ENCODE data around the gene PDE9A.

The PDE9A gene

DNA sequence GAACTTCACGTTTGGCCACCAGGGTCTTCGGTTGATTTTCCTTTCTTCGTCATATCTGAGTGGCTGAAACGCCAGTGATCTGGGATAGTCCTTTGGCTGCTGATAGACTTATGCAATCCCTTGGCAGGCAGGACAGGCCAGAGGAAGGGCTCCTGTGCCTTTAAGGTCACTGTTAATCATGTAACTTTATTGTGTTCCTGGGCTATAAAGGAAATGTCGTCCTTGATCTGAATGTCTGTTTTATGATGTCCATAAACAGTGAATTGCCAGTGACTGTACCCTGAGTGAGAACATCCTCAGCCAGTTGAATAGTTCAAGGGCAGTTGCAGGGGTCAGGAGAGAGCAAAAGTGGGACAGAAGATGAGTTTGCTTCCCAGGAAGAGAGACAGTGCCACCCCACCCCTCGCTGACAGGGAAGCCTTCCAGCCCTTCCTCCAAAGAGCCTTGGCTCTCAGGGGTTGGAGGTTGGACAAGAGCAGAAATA is 68.0 kb downstream of the PDE9A start:
- no peak for DNase-seq

GRCh38 chr21:42722153-42722552 is 68.7 kb downstream of the PDE9A start:
- DNase-seq, result no peak

DNA sequence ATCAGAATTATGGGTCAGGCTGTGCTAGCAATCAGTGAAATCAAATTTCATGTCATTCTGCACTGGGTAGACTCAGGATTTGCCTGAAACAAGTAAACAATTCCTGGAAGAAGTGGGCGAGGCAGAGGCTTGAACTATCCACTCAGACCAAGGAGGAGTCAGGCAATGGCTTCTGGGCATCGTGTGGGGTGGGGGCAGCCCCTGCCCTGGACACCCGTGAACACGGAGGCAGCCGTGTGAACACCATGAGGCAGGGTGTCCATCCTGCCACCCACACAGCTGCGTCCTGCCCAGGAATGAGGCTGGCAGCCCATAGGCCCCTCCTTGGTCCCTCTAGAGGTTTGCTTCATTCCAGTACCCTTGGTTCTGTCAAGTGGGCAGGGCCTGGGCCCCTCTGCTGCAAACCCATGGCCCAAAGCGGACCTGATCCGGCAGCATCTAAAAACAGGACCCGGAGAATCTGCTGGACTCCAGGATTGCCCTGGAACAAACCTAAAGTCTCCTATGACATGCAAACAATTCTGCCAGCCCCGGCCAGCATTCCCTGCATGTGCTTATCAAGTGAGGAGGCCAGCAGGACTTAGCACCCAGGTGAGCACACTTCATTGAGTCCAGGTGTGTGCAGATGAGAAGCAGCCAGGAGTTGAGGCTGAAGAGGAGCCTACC is 69.5 kb downstream of the PDE9A start:
- no peak for DNase-seq

DNA sequence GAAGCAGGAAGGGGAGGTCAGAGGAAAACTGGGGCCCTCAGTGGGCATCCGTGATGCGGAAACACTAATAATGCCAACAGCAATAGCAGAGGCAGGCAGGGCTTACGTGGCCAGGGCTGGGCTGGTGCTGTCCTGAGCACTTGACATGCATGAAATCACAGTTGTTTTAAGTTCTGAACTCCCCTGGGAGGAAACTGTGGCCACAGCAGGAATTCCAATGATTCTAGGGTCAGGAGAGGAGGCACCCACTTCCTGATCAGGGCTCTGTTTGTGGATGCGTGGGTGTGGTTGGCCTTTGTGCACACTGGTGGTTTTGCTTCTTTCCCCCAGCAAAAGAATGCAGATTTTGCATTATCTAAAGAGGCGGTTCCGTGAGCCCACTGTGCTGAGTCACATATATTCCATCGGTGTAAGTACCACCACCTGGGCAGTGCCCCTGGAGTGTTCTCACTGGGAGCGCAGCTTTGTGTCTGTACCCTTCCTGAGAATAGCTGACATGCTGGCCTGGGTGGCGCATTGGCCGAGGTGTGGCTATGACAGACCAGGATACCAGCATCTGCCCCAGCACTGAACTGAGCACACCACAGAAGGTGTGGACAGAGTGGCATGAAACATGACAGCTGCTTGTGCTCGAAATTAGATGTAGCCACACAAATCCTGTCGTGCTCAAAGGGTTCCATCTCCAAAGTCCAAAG is 71.0 kb downstream of the PDE9A start:
- no peak for DNase-seq

- no peak for DNase-seq
These were observed 72.1 kb downstream of the PDE9A start for GRCh38 chr21:42725416-42725930.

GRCh38 chr21:42731264-42732032 is 78.0 kb downstream of the PDE9A start:
- DNase-seq, result no peak

DNA sequence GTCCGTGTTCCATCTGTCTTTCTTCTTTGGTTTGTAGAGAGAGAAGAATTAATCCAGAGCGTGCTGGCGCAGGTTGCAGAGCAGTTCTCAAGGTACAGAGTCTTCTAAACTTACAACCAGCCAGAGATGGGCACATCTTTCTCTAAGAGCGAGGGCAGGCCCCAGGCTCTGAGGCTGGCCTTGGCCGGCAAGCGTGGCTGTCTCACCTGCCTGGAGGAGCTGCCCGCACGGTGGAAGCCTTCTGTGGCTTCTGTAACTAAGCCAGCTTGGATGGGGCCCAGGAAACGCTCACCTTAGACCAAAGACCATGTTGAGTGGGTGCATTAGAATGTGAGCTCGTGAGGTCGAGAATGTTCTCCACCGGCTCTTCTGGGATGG is 78.6 kb downstream of the PDE9A start:
- DNase-seq, result no peak

- DNase-seq, result no peak
These were observed 79.7 kb downstream of the PDE9A start for GRCh38 chr21:42733037-42733627.

- no peak for DNase-seq
These were observed 80.5 kb downstream of the PDE9A start for GRCh38 chr21:42733874-42734273.

- DNase-seq, result no peak
These were observed 81.0 kb downstream of the PDE9A start for GRCh38 chr21:42734323-42734971.

DNA sequence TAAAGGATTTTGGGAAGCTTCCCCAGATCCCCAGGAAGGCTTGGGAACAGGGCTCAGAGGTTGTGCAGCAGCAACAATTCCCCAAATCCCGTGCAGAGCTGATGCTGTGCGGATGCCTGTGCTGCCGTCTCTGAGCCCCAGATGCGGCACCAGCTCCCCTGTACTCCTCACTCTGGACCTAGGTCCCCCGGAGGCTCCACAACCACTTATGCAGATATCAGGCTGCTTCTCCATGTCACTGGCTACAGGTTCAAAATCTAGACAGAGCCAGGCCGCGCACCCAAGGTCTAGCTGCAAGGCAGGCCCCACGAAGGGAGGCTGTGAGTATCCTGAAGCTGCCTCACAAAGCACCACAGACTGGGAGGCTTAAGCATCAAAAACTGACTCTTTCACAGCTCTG is 81.6 kb downstream of the PDE9A start:
- DNase-seq, result no peak

GRCh38 chr21:42735944-42736343 is 82.5 kb downstream of the PDE9A start:
- DNase-seq, result no peak

DNA sequence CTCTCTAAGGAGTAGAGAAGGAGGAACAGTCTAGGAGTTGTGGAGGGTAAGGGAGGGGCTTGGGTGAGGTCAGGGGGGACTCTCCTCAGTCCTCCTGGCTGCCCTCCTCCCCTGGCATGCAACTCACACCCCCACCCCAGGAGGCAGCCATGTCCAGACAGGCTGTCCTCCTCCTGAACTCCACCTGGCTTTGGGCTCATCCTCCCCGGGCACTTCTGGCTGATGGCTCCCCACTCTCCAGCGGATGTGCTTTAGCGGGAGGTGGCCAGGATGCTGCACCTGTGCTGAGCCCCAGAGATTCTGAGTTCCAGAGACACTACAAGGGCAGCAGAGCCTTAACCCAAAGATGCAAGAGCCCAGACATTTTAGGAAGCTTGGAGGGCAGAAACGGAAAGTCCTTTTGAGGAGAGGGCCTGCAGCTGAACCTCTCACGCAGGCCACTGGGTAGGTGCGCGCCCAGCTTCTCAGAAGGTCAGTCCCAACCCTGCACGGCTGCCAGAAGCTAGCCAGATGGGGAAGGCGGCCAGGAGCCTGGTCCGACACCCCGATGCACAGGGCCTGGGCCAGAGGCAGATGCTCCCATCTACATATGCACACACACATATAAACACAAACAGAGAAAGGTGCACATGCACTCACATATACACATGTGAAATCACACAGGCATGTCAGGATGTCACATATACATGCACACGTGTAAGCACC is 83.4 kb downstream of the PDE9A start:
- no peak for DNase-seq

DNA sequence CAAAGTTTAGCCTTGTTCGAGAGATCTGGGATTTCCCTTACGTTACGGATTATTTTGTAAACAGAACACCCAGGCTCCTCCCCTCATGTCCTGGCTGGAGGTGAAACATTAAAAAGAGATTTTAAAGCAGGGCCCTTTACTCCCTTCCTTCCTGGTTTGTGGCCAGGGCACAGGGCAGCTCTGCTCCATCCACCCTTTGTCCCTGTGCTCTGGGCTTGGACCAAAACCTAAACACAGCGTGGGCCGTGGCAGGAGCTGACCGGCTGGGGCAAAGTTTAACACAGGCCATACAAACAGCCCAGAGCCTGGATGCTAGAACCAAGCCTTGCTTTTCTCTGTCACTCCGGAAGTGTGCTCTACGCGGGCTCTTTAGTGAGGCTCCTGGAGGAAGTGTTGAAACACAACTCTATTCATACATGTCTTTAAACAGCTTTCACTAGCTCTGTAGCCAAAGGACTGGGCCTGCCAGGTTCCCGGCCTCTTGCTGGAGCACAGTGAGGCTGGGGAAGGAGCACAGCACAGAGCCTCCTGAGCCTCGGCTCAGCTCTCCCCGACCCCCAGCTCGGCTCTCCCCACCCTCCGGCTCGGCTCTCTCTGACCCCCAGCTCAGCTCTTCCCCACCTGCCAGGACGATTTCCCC is 84.7 kb downstream of the PDE9A start:
- DNase-seq, result no peak

DNA sequence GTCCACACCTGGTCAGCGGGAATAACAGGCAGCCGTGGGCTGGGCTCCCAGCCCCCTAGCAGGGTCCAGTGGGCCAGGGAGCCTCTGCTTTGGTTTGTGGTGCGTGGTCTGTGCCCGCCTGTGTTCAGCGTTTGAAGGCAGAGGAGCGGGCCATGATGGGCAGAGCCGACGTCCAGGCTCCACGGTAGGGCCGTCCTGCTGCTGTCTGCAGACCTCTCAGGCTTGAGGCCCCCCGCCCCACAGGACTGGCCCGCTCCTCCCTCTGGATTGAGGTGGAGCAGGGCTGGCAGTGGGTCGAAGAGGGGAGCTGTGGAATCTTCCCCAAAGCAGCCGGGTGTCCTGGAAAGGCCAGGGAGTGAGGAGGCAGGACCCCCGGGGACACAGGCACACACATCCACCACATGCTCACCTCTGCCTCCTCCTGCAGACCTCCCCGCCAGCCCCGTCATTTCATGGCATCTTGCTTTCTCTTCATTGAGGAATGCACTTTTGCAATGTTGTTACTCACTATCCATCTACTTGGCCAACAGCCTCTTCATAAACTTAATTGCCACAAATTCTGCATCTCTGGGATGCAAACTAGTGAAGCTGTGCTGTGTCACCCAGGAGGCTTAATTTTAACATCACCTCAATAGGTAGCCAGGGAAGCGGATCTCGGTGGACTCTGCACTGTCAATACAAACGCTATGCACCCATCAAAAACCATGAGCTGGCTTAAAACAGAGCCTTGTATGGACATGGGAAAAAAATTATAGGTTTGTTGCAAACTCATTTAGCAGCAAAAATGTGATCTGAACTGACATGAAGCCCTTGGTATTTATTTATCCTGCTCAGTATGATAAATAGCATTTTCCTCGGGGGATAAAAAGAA is 85.9 kb downstream of the PDE9A start:
- no peak for DNase-seq

- DNase-seq, result no peak
These were observed 87.0 kb downstream of the PDE9A start for GRCh38 chr21:42740405-42740909.

- no peak for DNase-seq
These were observed 87.6 kb downstream of the PDE9A start for GRCh38 chr21:42741066-42741465.

DNA sequence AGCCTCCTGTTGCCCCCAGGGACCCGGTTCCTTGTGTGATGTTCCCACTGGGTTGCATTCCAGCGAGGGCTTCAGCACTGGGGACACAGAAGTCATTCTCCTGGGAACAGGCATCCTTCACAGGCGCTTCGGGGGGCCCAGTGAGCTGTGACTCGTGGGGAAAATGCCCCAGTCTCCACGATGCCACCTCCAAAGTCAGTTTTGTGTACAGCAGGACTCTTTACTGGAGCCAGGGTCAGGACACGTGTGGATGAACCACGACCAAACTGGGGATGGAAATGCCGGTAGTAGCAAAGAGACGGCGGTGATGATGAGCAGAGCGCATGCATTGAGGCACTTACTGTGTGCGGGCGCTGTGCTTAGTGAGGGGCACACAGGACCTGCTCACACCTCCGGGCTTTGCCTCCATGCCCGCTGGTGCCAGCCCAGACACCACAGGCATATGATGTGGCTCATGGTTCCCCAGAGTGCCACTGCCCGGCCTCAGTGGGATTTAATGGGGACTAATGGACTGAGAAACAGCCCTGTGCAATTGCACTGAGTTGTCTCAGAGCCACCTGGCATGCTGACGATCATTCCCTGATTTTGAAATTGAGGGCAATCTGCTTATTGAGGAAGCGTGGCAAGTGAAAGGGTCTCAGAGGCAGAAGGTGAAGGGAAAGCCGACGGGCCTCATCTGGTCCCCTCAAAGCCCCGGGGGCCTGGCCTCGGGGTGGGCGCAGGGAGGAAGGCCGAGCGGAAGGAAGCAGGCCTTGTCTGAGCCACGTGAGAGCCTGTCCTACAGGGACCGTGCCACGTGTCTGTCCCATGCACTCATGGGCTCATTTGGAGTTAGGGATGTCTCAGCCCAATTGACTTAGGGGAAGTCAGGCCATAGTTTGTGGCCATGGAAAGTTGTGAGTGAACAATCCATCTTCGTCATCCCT is 91.4 kb downstream of the PDE9A start:
- DNase-seq, result no peak

Data from stimulated activated CD4-positive, alpha-beta T cell treated with anti-CD3 and anti-CD28 coated beads, Interleukin-4, amount 100 ng/mL, for 4 hours (primary cell).